Measurements from ENCODE around the gene ACAT2.
A peak's percentile ranks its signal among the peaks of the same experiment; 100 is the strongest.

The ACAT2 gene

GRCh38 chr6:159754959-159755914 lies 6.6 kb upstream of the ACAT2 start:
- no peak overlapping the region for H2BK5ac ChIP-seq (ENCODE audit: low read depth, low read length, poor library complexity)
- no peaks in the 10 kb centered on the region for H3K27me3 ChIP-seq (ENCODE audit: insufficient read depth, low read length)
- WGBS (ENCODE audit: extremely low coverage, insufficient coverage, insufficient read length), result no CpG with 5 or more reads among the region's 15 CpGs
- H3K9me3 ChIP-seq (ENCODE audit: insufficient read depth, low read depth, low read length), result no peaks in the 10 kb centered on the region
- DNase-seq, result peak; percentile 55 to 59
- no peak overlapping the region for H3K9ac ChIP-seq (ENCODE audit: low read length)
- H3K4me1 ChIP-seq (ENCODE audit: control insufficient read depth in 1 of 2, insufficient read depth in 2 of 2, low read length in 2 of 2), result peaks cover 2 to 10% of the 10 kb centered on the region in 2 experiments
- no peaks in the 10 kb centered on the region for H3K79me2 ChIP-seq (ENCODE audit: control insufficient read depth, insufficient read depth, low read length, poor library complexity)
- no peak overlapping the region for H3K18ac ChIP-seq (ENCODE audit: low read length)
- H3K23ac ChIP-seq (ENCODE audit: low read length), result no peak overlapping the region
- H3K4me2 ChIP-seq (ENCODE audit: low read length), result no peak overlapping the region
- H2BK120ac ChIP-seq (ENCODE audit: insufficient read depth, low read length, poor library complexity), result no peak overlapping the region
- no peak overlapping the region for H4K91ac ChIP-seq (ENCODE audit: low read depth, low read length)
- no peak overlapping the region for H3K4ac ChIP-seq (ENCODE audit: low read depth, low read length)
- H4K12ac ChIP-seq (ENCODE audit: low read depth, low read length), result peak overlapping the region; percentile 36
- H4K8ac ChIP-seq (ENCODE audit: low read depth, low read length), result no peak overlapping the region
- no peak overlapping the region for H3K27ac ChIP-seq (ENCODE audit: low read depth, low read length)
- peaks cover 22 to 38% of the 10 kb centered on the region in 2 experiments for H3K36me3 ChIP-seq (ENCODE audit: control insufficient read depth in 1 of 2, insufficient read depth in 2 of 2, low read length in 2 of 2)
- no peak overlapping the region for H2BK12ac ChIP-seq (ENCODE audit: low read length)
- H3K14ac ChIP-seq (ENCODE audit: low read length), result no peak overlapping the region
- H2AFZ ChIP-seq (ENCODE audit: insufficient read depth, low read length, poor library complexity), result no peak overlapping the region
- no peaks in the 10 kb centered on the region for H3K79me1 ChIP-seq (ENCODE audit: low read length)
- H2AK5ac ChIP-seq (ENCODE audit: low read length), result no peak overlapping the region
- H3K4me3 ChIP-seq (ENCODE audit: low read depth, low read length), result no peak overlapping the region

- Histone ChIP-seq H2BK5ac (ENCODE audit: low read depth, low read length, poor library complexity) (no peak overlapping the region), H4K12ac (ENCODE audit: low read depth, low read length) (no peak overlapping the region), H3K4me1 (ENCODE audit: control insufficient read depth in 1 of 2, insufficient read depth in 2 of 2, low read length in 2 of 2) (peaks cover 8 to 19% of the 10 kb centered on the region in 2 experiments), H3K79me1 (ENCODE audit: low read length) (peaks cover 8% of the 10 kb centered on the region), H3K27ac (ENCODE audit: low read depth, low read length) (no peak overlapping the region), H3K14ac (ENCODE audit: low read length) (no peak overlapping the region), H3K9me3 (ENCODE audit: insufficient read depth, low read depth, low read length) (no peaks in the 10 kb centered on the region), H2AFZ (ENCODE audit: insufficient read depth, low read length, poor library complexity) (no peak overlapping the region), H3K27me3 (ENCODE audit: insufficient read depth, low read length) (no peaks in the 10 kb centered on the region), H3K23ac (ENCODE audit: low read length) (no peak overlapping the region), H2BK12ac (ENCODE audit: low read length) (no peak overlapping the region), H2AK5ac (ENCODE audit: low read length) (no peak overlapping the region), H3K9ac (ENCODE audit: low read length) (no peak overlapping the region), H3K4ac (ENCODE audit: low read depth, low read length) (no peak overlapping the region), H4K91ac (ENCODE audit: low read depth, low read length) (no peak overlapping the region), H3K79me2 (ENCODE audit: control insufficient read depth, insufficient read depth, low read length, poor library complexity) (peaks cover 3% of the 10 kb centered on the region), H2BK120ac (ENCODE audit: insufficient read depth, low read length, poor library complexity) (no peak overlapping the region), H3K4me2 (ENCODE audit: low read length) (no peak overlapping the region), H3K4me3 (ENCODE audit: low read depth, low read length) (no peak overlapping the region), H4K8ac (ENCODE audit: low read depth, low read length) (no peak overlapping the region), H3K18ac (ENCODE audit: low read length) (no peak overlapping the region), H3K36me3 (ENCODE audit: control insufficient read depth in 1 of 2, insufficient read depth in 2 of 2, low read length in 2 of 2) (peaks cover 19 to 38% of the 10 kb centered on the region in 2 experiments)
- DNase-seq, result no peak
- no CpG with 5 or more reads among the region's 4 CpGs for WGBS (ENCODE audit: extremely low coverage, insufficient coverage, insufficient read length)
Measured at GRCh38 chr6:159756508-159756907, 5.3 kb upstream of the ACAT2 start.

GRCh38 chr6:159758031-159759001 lies 3.5 kb upstream of the ACAT2 start:
- H2BK120ac ChIP-seq (ENCODE audit: insufficient read depth, low read length, poor library complexity), result no peak overlapping the region
- no peak overlapping the region for H3K14ac ChIP-seq (ENCODE audit: low read length)
- peak overlapping the region; percentile 9 for H3K4me2 ChIP-seq (ENCODE audit: low read length)
- DNase-seq, result peak in 1 of 2 donors; percentile 26
- H3K9me3 ChIP-seq (ENCODE audit: insufficient read depth, low read depth, low read length), result no peaks in the 10 kb centered on the region
- no peak overlapping the region for H4K91ac ChIP-seq (ENCODE audit: low read depth, low read length)
- no peak overlapping the region for H4K12ac ChIP-seq (ENCODE audit: low read depth, low read length)
- peaks cover 22 to 38% of the 10 kb centered on the region in 2 experiments for H3K36me3 ChIP-seq (ENCODE audit: control insufficient read depth in 1 of 2, insufficient read depth in 2 of 2, low read length in 2 of 2)
- no peak overlapping the region for H2BK5ac ChIP-seq (ENCODE audit: low read depth, low read length, poor library complexity)
- no peak overlapping the region for H2AFZ ChIP-seq (ENCODE audit: insufficient read depth, low read length, poor library complexity)
- peak overlapping the region; percentile 26 for H3K27ac ChIP-seq (ENCODE audit: low read depth, low read length)
- H2BK12ac ChIP-seq (ENCODE audit: low read length), result no peak overlapping the region
- H3K4ac ChIP-seq (ENCODE audit: low read depth, low read length), result no peak overlapping the region
- no CpG with 5 or more reads among the region's 7 CpGs for WGBS (ENCODE audit: extremely low coverage, insufficient coverage, insufficient read length)
- H4K8ac ChIP-seq (ENCODE audit: low read depth, low read length), result no peak overlapping the region
- peaks cover 14% of the 10 kb centered on the region for H3K79me2 ChIP-seq (ENCODE audit: control insufficient read depth, insufficient read depth, low read length, poor library complexity)
- no peak overlapping the region for H3K4me3 ChIP-seq (ENCODE audit: low read depth, low read length)
- H2AK5ac ChIP-seq (ENCODE audit: low read length), result no peak overlapping the region
- H3K18ac ChIP-seq (ENCODE audit: low read length), result no peak overlapping the region
- no peaks in the 10 kb centered on the region for H3K27me3 ChIP-seq (ENCODE audit: insufficient read depth, low read length)
- peaks cover 17 to 28% of the 10 kb centered on the region in 2 experiments for H3K4me1 ChIP-seq (ENCODE audit: control insufficient read depth in 1 of 2, insufficient read depth in 2 of 2, low read length in 2 of 2)
- H3K79me1 ChIP-seq (ENCODE audit: low read length), result peaks cover 20% of the 10 kb centered on the region
- no peak overlapping the region for H3K9ac ChIP-seq (ENCODE audit: low read length)
- peak overlapping the region; percentile 41 for H3K23ac ChIP-seq (ENCODE audit: low read length)

- H3K9ac ChIP-seq (ENCODE audit: low read length), result no peak overlapping the region
- H2AK5ac ChIP-seq (ENCODE audit: low read length), result no peak overlapping the region
- peaks cover 14% of the 10 kb centered on the region for H3K79me2 ChIP-seq (ENCODE audit: control insufficient read depth, insufficient read depth, low read length, poor library complexity)
- WGBS (ENCODE audit: extremely low coverage, insufficient coverage, insufficient read length), result no CpG with 5 or more reads among the region's 2 CpGs
- H4K8ac ChIP-seq (ENCODE audit: low read depth, low read length), result no peak overlapping the region
- H2BK12ac ChIP-seq (ENCODE audit: low read length), result no peak overlapping the region
- H2BK120ac ChIP-seq (ENCODE audit: insufficient read depth, low read length, poor library complexity), result no peak overlapping the region
- H3K4ac ChIP-seq (ENCODE audit: low read depth, low read length), result no peak overlapping the region
- peak overlapping the region; percentile 54 for H3K27ac ChIP-seq (ENCODE audit: low read depth, low read length)
- H2AFZ ChIP-seq (ENCODE audit: insufficient read depth, low read length, poor library complexity), result no peak overlapping the region
- H3K4me3 ChIP-seq (ENCODE audit: low read depth, low read length), result no peak overlapping the region
- no peak overlapping the region for H4K12ac ChIP-seq (ENCODE audit: low read depth, low read length)
- no peak overlapping the region for H4K91ac ChIP-seq (ENCODE audit: low read depth, low read length)
- H3K9me3 ChIP-seq (ENCODE audit: insufficient read depth, low read depth, low read length), result no peaks in the 10 kb centered on the region
- H2BK5ac ChIP-seq (ENCODE audit: low read depth, low read length, poor library complexity), result no peak overlapping the region
- H3K14ac ChIP-seq (ENCODE audit: low read length), result no peak overlapping the region
- H3K79me1 ChIP-seq (ENCODE audit: low read length), result peaks cover 20% of the 10 kb centered on the region
- H3K36me3 ChIP-seq (ENCODE audit: control insufficient read depth in 1 of 2, insufficient read depth in 2 of 2, low read length in 2 of 2), result peaks cover 28 to 42% of the 10 kb centered on the region in 2 experiments
- H3K23ac ChIP-seq (ENCODE audit: low read length), result no peak overlapping the region
- no peak overlapping the region for H3K18ac ChIP-seq (ENCODE audit: low read length)
- DNase-seq, result no peak
- no peak overlapping the region for H3K4me2 ChIP-seq (ENCODE audit: low read length)
- peaks cover 18 to 33% of the 10 kb centered on the region in 2 experiments for H3K4me1 ChIP-seq (ENCODE audit: control insufficient read depth in 1 of 2, insufficient read depth in 2 of 2, low read length in 2 of 2)
- no peaks in the 10 kb centered on the region for H3K27me3 ChIP-seq (ENCODE audit: insufficient read depth, low read length)
Measured at GRCh38 chr6:159759645-159760044, 2.2 kb upstream of the ACAT2 start.

Measured in trophoblast cell (in vitro differentiated cells and primary cell).